A673 (cell line): ENCODE results near the gene ZDHHC19. TPM values are rescaled to one million over a fixed set of nuclear protein-coding genes. Genes with fewer than 3 reads are reported as not detected.

Experiments used
- BruUV-seq: library from RNA; stranded (reverse); fragments of 400-500 nt; replicated peaks from 2 replicates; lab custom pipeline; 2021; lab: Mats Ljungman, UMichigan
- CTCF ChIA-PET: fragments of 300-600 bp; sonication (Branson Sonifier 250); formaldehyde crosslinking; loops from one replicate; lab custom pipeline; 2022; ENCODE audit warnings: antibody characterized with exemption; lab: Charles Lee
- POLR2A ChIA-PET: fragments of 300-600 bp; sonication (Branson Sonifier 250); formaldehyde crosslinking; loops from one replicate; lab custom pipeline; 2022; ENCODE audit warnings: antibody characterized with exemption; ENCODE audit not compliant: low non-redundant PET; lab: Charles Lee
- DNase-seq: peaks from one replicate; pipeline ENCODE4 v3.0.0-alpha.2; 2015; ENCODE audit warnings: low spot score
- H3K27ac ChIP-seq: fragments of 200-600 bp; sonication (generic); 2 replicates; pipeline ENCODE4 v1.5.1; 2016; ENCODE audit warnings: mixed run types, low read depth, mild to moderate bottlenecking, mixed read lengths, antibody characterized with exemption, low read length; ENCODE audit not compliant: poor library complexity, severe bottlenecking
- H3K27me3 ChIP-seq: fragments of 200-600 bp; sonication (generic); replicated peaks from 2 replicates; pipeline ENCODE4 v1.6.1; 2017; ENCODE audit warnings: mixed run types, low read depth, mild to moderate bottlenecking, mixed read lengths, antibody characterized with exemption, low read length; ENCODE audit not compliant: insufficient read depth, poor library complexity
- H3K36me3 ChIP-seq: fragments of 200-600 bp; sonication (generic); 2 replicates; pipeline ENCODE4 v1.6.1; 2016; ENCODE audit warnings: mixed run types, mild to moderate bottlenecking, mixed read lengths, antibody characterized with exemption, low read length; ENCODE audit not compliant: insufficient read depth, poor library complexity, severe bottlenecking
- H3K4me1 ChIP-seq: fragments of 200-600 bp; sonication (generic); 2 replicates; pipeline ENCODE4 v1.6.1; 2017; ENCODE audit warnings: mixed run types, mild to moderate bottlenecking, mixed read lengths, antibody characterized with exemption, low read length; ENCODE audit not compliant: insufficient read depth, poor library complexity, severe bottlenecking
- H3K4me3 ChIP-seq: fragments of 200-600 bp; sonication (generic); 2 replicates; pipeline ENCODE4 v1.5.1; 2016; ENCODE audit warnings: low read depth, mixed run types, mild to moderate bottlenecking, mixed read lengths, low read length; ENCODE audit not compliant: poor library complexity, severe bottlenecking
- H3K9me3 ChIP-seq: fragments of 200-600 bp; sonication (generic); 2 replicates; pipeline ENCODE4 v1.6.1; 2016; ENCODE audit warnings: mixed run types, low read depth, mild to moderate bottlenecking, mixed read lengths, antibody characterized with exemption, low read length; ENCODE audit not compliant: poor library complexity, severe bottlenecking
- EZH2 ChIP-seq: fragments of 200-600 bp; sonication (generic); IDR thresholded peaks from 2 replicates; pipeline ENCODE4 v1.6.1; 2017; ENCODE audit warnings: borderline replicate concordance, low read depth, mild to moderate bottlenecking, mixed read lengths, antibody characterized with exemption, low read length; ENCODE audit not compliant: poor library complexity, severe bottlenecking
- intact Hi-C: fragments of 100-400 bp; cut with micrococcal nuclease; formaldehyde crosslinking; loops from one replicate; pipeline ENCODE4 v1.10.0; 2022; ENCODE audit not compliant: unreplicated experiment
- total RNA-seq: library from RNA; stranded (reverse); gene quantifications from 2 replicates; pipeline ENCODE4 v1.2.3, GENCODE V29; 2021
- TF ChIP-seq, protein P1 (sequence below): fragments of 300-800, 200-600 bp; sonication (generic); conservative IDR thresholded peaks from 2 replicates; pipeline ENCODE4 v1.5.1; 2017; ENCODE audit warnings: low read depth, mild to moderate bottlenecking, antibody characterized with exemption, low read length, moderate library complexity, mixed read lengths

The ZDHHC19 gene
- total RNA-seq, 1 experiment from 2014 or later = not detected

DNA sequence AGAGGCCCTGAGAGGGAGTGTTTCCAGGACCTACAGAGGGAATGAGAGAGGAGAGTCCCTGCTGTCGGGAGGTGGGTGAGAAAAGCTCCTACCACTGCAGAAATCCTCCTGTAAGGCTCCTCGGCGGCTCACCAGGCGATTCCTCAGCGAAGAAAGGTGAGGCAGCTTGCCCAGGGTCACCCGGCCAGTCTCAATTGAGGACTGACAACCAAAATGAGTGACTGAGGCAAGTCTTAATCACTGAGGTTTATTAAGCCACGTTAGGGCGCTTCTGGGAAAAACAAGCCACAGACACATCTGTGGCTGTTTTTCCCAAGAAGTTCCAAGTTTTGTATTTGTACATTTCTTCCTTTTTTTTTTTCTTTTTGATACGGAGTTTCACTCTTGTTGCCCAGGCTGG, 48.5 kb downstream of the ZDHHC19 start:
- TF ChIP-seq EZH2 = no peak
- TF ChIP-seq, protein P1, sequence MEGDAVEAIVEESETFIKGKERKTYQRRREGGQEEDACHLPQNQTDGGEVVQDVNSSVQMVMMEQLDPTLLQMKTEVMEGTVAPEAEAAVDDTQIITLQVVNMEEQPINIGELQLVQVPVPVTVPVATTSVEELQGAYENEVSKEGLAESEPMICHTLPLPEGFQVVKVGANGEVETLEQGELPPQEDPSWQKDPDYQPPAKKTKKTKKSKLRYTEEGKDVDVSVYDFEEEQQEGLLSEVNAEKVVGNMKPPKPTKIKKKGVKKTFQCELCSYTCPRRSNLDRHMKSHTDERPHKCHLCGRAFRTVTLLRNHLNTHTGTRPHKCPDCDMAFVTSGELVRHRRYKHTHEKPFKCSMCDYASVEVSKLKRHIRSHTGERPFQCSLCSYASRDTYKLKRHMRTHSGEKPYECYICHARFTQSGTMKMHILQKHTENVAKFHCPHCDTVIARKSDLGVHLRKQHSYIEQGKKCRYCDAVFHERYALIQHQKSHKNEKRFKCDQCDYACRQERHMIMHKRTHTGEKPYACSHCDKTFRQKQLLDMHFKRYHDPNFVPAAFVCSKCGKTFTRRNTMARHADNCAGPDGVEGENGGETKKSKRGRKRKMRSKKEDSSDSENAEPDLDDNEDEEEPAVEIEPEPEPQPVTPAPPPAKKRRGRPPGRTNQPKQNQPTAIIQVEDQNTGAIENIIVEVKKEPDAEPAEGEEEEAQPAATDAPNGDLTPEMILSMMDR = no peak

GRCh38 chr3:196159952-196160804, 51.0 kb downstream of the ZDHHC19 start:
- Histone ChIP-seq H3K4me3 (no peak overlapping the region), H3K4me1 (no peaks in the 10 kb centered on the region), H3K9me3 (no peaks in the 10 kb centered on the region), H3K27me3 (no peaks in the 10 kb centered on the region), H3K27ac (no peak overlapping the region), H3K36me3 (no peaks in the 10 kb centered on the region)
- BruUV-seq = no TSS peak
- no peak for DNase-seq
- TF ChIP-seq, protein P1 = no peak
- TF ChIP-seq EZH2 = no peak
- intact Hi-C loops = no loop called here
- ChIA-PET CTCF (no interaction called here), POLR2A (interaction anchor here (0.6 kb wide), 1 partner anchor 1933 kb away, joined by 5 read pairs; no protein-coding TSS in a partner anchor)

More for the DNA sequence above, 48.5 kb downstream of the ZDHHC19 start:
- H3K27ac ChIP-seq = no peak overlapping the region
- ChIA-PET CTCF (no interaction called here), POLR2A (no interaction called here)
- no peaks in the 10 kb centered on the region for H3K27me3 ChIP-seq
- H3K4me1 ChIP-seq = no peaks in the 10 kb centered on the region
- H3K4me3 ChIP-seq = no peak overlapping the region
- no peak for DNase-seq
- intact Hi-C loops = no loop called here
- no peaks in the 10 kb centered on the region for H3K36me3 ChIP-seq
- BruUV-seq = no TSS peak
- no peaks in the 10 kb centered on the region for H3K9me3 ChIP-seq

DNA sequence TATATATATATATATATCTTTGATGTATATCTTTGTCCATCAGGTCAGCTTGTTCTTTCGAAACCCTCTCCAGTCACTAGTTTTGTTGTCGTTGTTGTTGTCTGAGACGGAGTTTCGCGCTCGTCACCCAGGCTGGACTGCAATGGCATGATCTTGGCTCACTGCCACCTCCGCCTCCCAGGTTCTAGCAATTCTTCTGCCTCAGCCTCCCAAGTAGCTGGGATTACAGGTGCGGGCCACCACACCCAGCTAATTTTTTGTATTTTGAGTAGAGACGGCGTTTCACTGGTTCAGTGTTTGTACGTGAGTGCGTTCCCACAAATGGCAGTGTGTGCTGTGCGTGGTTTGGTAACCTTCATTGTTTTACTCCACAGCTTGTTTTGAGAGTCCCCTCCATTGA, 51.7 kb downstream of the ZDHHC19 start:
- TF ChIP-seq, protein P1 = no peak
- no peak for TF ChIP-seq EZH2
- Histone ChIP-seq H3K4me1 (no peaks in the 10 kb centered on the region), H3K27me3 (no peaks in the 10 kb centered on the region), H3K9me3 (no peaks in the 10 kb centered on the region), H3K36me3 (no peaks in the 10 kb centered on the region), H3K4me3 (no peak overlapping the region), H3K27ac (no peak overlapping the region)
- DNase-seq = no peak
- CTCF ChIA-PET = no interaction called here
- POLR2A ChIA-PET = no interaction called here
- no TSS peak for BruUV-seq
- intact Hi-C loops = no loop called here
